Smooth muscle cell (in vitro differentiated cells): Measurements from ENCODE around the gene GUCA1C. TPM values are rescaled to one million over a fixed set of nuclear protein-coding genes. Genes with fewer than 3 reads are reported as not detected.

Experiments
- DNase-seq: peaks from one replicate; lab custom pipeline; 2025; ENCODE audit not compliant: unreplicated experiment; lab: John Stamatoyannopoulos, UW
- H2AFZ ChIP-seq: fragments of 200-600 bp; sonication (generic); 2 replicates; pipeline ENCODE4 v1.6.0; 2016; ENCODE audit warnings: antibody characterized with exemption, low read depth, mild to moderate bottlenecking
- H3F3A ChIP-seq: fragments of 200-600 bp; sonication (generic); 2 replicates; pipeline ENCODE4 v1.6.0; 2017; ENCODE audit warnings: antibody characterized with exemption, low read depth
- H3K27ac ChIP-seq: fragments of 200-600 bp; sonication (generic); 2 replicates; pipeline ENCODE4 v1.5.1; 2016; ENCODE audit warnings: low read depth, mild to moderate bottlenecking
- H3K27me3 ChIP-seq: fragments of 200-600 bp; sonication (generic); 2 replicates; pipeline ENCODE4 v1.6.1; 2016; ENCODE audit warnings: low read depth, mild to moderate bottlenecking
- H3K36me3 ChIP-seq: fragments of 200-600 bp; sonication (generic); 2 replicates; pipeline ENCODE4 v1.5.1; 2016; ENCODE audit warnings: low read depth
- H3K4me1 ChIP-seq: fragments of 200-600 bp; sonication (generic); 2 replicates; pipeline ENCODE4 v1.5.1; 2016; ENCODE audit warnings: low read depth
- H3K4me2 ChIP-seq: fragments of 200-600 bp; sonication (generic); 2 replicates; pipeline ENCODE4 v1.6.0; 2016; ENCODE audit warnings: mild to moderate bottlenecking
- H3K4me3 ChIP-seq: fragments of 200-600 bp; sonication (generic); 2 replicates; pipeline ENCODE4 v1.5.1; 2016; ENCODE audit warnings: mild to moderate bottlenecking
- H3K79me2 ChIP-seq: fragments of 200-600 bp; sonication (generic); 2 replicates; pipeline ENCODE4 v1.6.0; 2016; ENCODE audit warnings: low read depth, mild to moderate bottlenecking
- H3K9ac ChIP-seq: fragments of 200-600 bp; sonication (generic); 2 replicates; pipeline ENCODE4 v1.6.0; 2016; ENCODE audit warnings: low read depth
- H3K9me3 ChIP-seq: fragments of 200-600 bp; sonication (generic); replicated peaks from 2 replicates; pipeline ENCODE4 v1.5.1; 2016; ENCODE audit warnings: low read depth
- H4K20me1 ChIP-seq: fragments of 200-600 bp; sonication (generic); 2 replicates; pipeline ENCODE4 v1.6.0; 2016; ENCODE audit warnings: low read depth
- CTCF ChIP-seq: fragments of 200-600 bp; sonication (generic); IDR thresholded peaks from 2 replicates; pipeline ENCODE4 v1.5.1; 2017; ENCODE audit warnings: borderline replicate concordance, mild to moderate bottlenecking, antibody characterized with exemption; ENCODE audit not compliant: insufficient read depth, poor library complexity, severe bottlenecking
- WGBS: methylation state at CpG from one replicate; pipeline ENCODE4 v1.1.7; 2016; ENCODE audit warnings: low lambda C conversion rate; 5-methylcytosine and 5-hydroxymethylcytosine counted together
- polyA plus RNA-seq: library from polyadenylated mRNA; unstranded; fragments of >200 nt; fragmentation: Nextera tagmentation; extraction: Ambion mirVana; gene quantifications from 2 replicates; pipeline ENCODE4 v1.2.1, GENCODE V29; 2016
- total RNA-seq: library from RNA; depleted of rRNA; stranded (reverse); fragments of >200 nt; gene quantifications from 2 replicates; pipeline ENCODE4 v1.2.3, GENCODE V29; 2014

Gene GUCA1C
- total and polyA plus RNA-seq, 2 experiments from 2014 or later = not detected

- H3K9me3 ChIP-seq = no peaks in the 10 kb centered on the region
- TF ChIP-seq CTCF = no peak
- H3K9ac ChIP-seq = no peak overlapping the region
- H3K27ac ChIP-seq = no peak overlapping the region
- no peaks in the 10 kb centered on the region for H4K20me1 ChIP-seq
- H3K4me1 ChIP-seq = no peaks in the 10 kb centered on the region
- H3K79me2 ChIP-seq = no peaks in the 10 kb centered on the region
- no peak for DNase-seq
- H3K36me3 ChIP-seq = no peaks in the 10 kb centered on the region
- no peaks in the 10 kb centered on the region for H3F3A ChIP-seq
- H3K4me3 ChIP-seq = no peak overlapping the region
- H3K4me2 ChIP-seq = no peak overlapping the region
- no peak overlapping the region for H2AFZ ChIP-seq
- WGBS = 88% methylated on average over 3 of the region's 3 CpGs
- H3K27me3 ChIP-seq = no peaks in the 10 kb centered on the region
Observed at GRCh38 chr3:108899530-108899929, 54.1 kb downstream of the GUCA1C start.

GRCh38 chr3:108897883-108898282 is 55.8 kb downstream of the GUCA1C start:
- Histone ChIP-seq H3K27me3 (no peaks in the 10 kb centered on the region), H3K36me3 (no peaks in the 10 kb centered on the region), H3K79me2 (no peaks in the 10 kb centered on the region), H3F3A (no peaks in the 10 kb centered on the region), H2AFZ (no peak overlapping the region), H3K4me3 (no peak overlapping the region), H3K9me3 (no peaks in the 10 kb centered on the region), H4K20me1 (no peaks in the 10 kb centered on the region), H3K4me2 (no peak overlapping the region), H3K9ac (no peak overlapping the region), H3K4me1 (no peaks in the 10 kb centered on the region), H3K27ac (no peak overlapping the region)
- WGBS = 94% methylated on average over 3 of the region's 3 CpGs
- no peak for TF ChIP-seq CTCF
- no peak for DNase-seq

GRCh38 chr3:108894981-108895380 is 58.7 kb downstream of the GUCA1C start:
- Histone ChIP-seq H3F3A (no peaks in the 10 kb centered on the region), H3K4me3 (no peak overlapping the region), H3K4me2 (no peak overlapping the region), H2AFZ (no peak overlapping the region), H3K4me1 (no peaks in the 10 kb centered on the region), H3K27me3 (no peaks in the 10 kb centered on the region), H3K79me2 (no peaks in the 10 kb centered on the region), H3K9ac (no peak overlapping the region), H3K9me3 (no peaks in the 10 kb centered on the region), H3K27ac (no peak overlapping the region), H4K20me1 (no peaks in the 10 kb centered on the region), H3K36me3 (no peaks in the 10 kb centered on the region)
- 89% methylated on average over 5 of the region's 5 CpGs for WGBS
- no peak for TF ChIP-seq CTCF
- no peak for DNase-seq

- H3K36me3 ChIP-seq = no peaks in the 10 kb centered on the region
- H3K9ac ChIP-seq = no peak overlapping the region
- no peaks in the 10 kb centered on the region for H3K9me3 ChIP-seq
- H3K27me3 ChIP-seq = no peaks in the 10 kb centered on the region
- 87% methylated on average over 3 of the region's 3 CpGs for WGBS
- no peak overlapping the region for H3K4me2 ChIP-seq
- no peaks in the 10 kb centered on the region for H3K4me1 ChIP-seq
- H3K4me3 ChIP-seq = no peak overlapping the region
- H2AFZ ChIP-seq = no peak overlapping the region
- H3K79me2 ChIP-seq = no peaks in the 10 kb centered on the region
- no peak overlapping the region for H3K27ac ChIP-seq
- no peaks in the 10 kb centered on the region for H3F3A ChIP-seq
- no peaks in the 10 kb centered on the region for H4K20me1 ChIP-seq
- no peak for TF ChIP-seq CTCF
- no peak for DNase-seq
Observed at GRCh38 chr3:108891833-108892232, 61.8 kb downstream of the GUCA1C start.
